GM12878 (cell line): Measurements from ENCODE around the gene ZMYND10. TPM values are rescaled to one million over a fixed set of nuclear protein-coding genes. Genes with fewer than 3 reads are reported as not detected.

Experiments
- ATAC-seq: fragments of 200-7000 bp; cut with Tn5 transposase; 3 replicates; pipeline ENCODE4 v1.9.1; 2020; ENCODE audit warnings: mild to moderate bottlenecking, moderate library complexity
- BruUV-seq: library from RNA; stranded (reverse); fragments of 400-500 nt; replicated peaks from 2 replicates; lab custom pipeline; 2021; lab: Mats Ljungman, UMichigan
- CTCF ChIA-PET: fragments of 300-600 bp; sonication (Branson Sonifier 250); formaldehyde crosslinking; extraction: SDS; loops from one replicate; lab custom pipeline; 2021; ENCODE audit warnings: inconsistent platforms; lab: Yijun Ruan, JAX
- POLR2A ChIA-PET: fragments of 350-600 bp; formaldehyde crosslinking; extraction: SDS; loops from one replicate; lab custom pipeline; 2021; ENCODE audit warnings: inconsistent platforms; lab: Charles Lee
- RAD21 ChIA-PET: fragments of 300-600 bp; sonication (Branson Sonifier 250); formaldehyde crosslinking; loops from one replicate; lab custom pipeline; 2023; ENCODE audit warnings: antibody characterized with exemption; ENCODE audit not compliant: unreplicated experiment; lab: Charles Lee
- SMC1A ChIA-PET: fragments of 300-600 bp; sonication (Branson Sonifier 250); formaldehyde crosslinking; loops from one replicate; lab custom pipeline; 2023; ENCODE audit not compliant: unreplicated experiment, uncharacterized antibody; lab: Charles Lee
- DNase-seq: peaks from one replicate; pipeline ENCODE4 v3.0.0-alpha.2; 2011; ENCODE audit warnings: low read depth, low spot score
- FAIRE-seq: peaks from 3 replicates; lab custom pipeline; 2011; peaks lifted over from hg19 to GRCh38; lab: Jason Lieb, UNC
- H2AFZ ChIP-seq: 2 replicates; pipeline ENCODE4 v1.6.0; 2011; ENCODE audit warnings: low read depth, low read length, control low read depth; ENCODE audit not compliant: control insufficient read depth
- H3K27ac ChIP-seq: 2 replicates; pipeline ENCODE4 v1.5.1; 2011; ENCODE audit warnings: control low read depth; ENCODE audit not compliant: control insufficient read depth, insufficient read depth
- H3K27me3 ChIP-seq, 2 experiments: replicated peaks in 1 of 2; 2 replicates each; pipeline versions ENCODE4 v1.6.0 to v1.6.1; 2011; ENCODE audit warnings: low read length in 1 of 2; ENCODE audit not compliant: control insufficient read depth in 2 of 2, insufficient read depth in 2 of 2
- H3K36me3 ChIP-seq, 2 experiments: 2 replicates each; pipeline ENCODE4 v1.5.1; 2011; ENCODE audit warnings: low read length in 1 of 2; ENCODE audit not compliant: control insufficient read depth in 2 of 2, insufficient read depth in 2 of 2
- H3K4me1 ChIP-seq: 2 replicates; pipeline ENCODE4 v1.6.1; 2011; ENCODE audit warnings: mild to moderate bottlenecking, low read length, moderate library complexity, mixed read lengths; ENCODE audit not compliant: control insufficient read depth, insufficient read depth
- H3K4me2 ChIP-seq: 2 replicates; pipeline ENCODE4 v1.6.0; 2011; ENCODE audit warnings: control low read depth; ENCODE audit not compliant: control insufficient read depth, insufficient read depth
- H3K4me3 ChIP-seq: fragments of 200-600 bp; sonication (generic); 2 replicates; pipeline ENCODE4 v1.5.1; 2016
- H3K79me2 ChIP-seq: 2 replicates; pipeline ENCODE4 v1.6.0; 2011; ENCODE audit warnings: low read length; ENCODE audit not compliant: control insufficient read depth, insufficient read depth
- H3K9ac ChIP-seq: 2 replicates; pipeline ENCODE4 v1.8.0; 2011; ENCODE audit warnings: low read length, control low read depth, mixed read lengths; ENCODE audit not compliant: control insufficient read depth, insufficient read depth
- H3K9me3 ChIP-seq: replicated peaks from 3 replicates; pipeline ENCODE4 v1.5.1; 2011; ENCODE audit warnings: mild to moderate bottlenecking, low read length; ENCODE audit not compliant: control insufficient read depth, insufficient read depth
- H4K20me1 ChIP-seq: 2 replicates; pipeline ENCODE4 v1.6.0; 2011; ENCODE audit not compliant: control insufficient read depth, insufficient read depth
- ELK1 ChIP-seq: IDR thresholded peaks from 2 replicates; pipeline ENCODE4 v1.6.1; 2012; ENCODE audit warnings: low read depth, low read length, improper control_type of control experiment
- ESRRA ChIP-seq: IDR thresholded peaks from 2 replicates; pipeline ENCODE4 v1.6.1; 2012; ENCODE audit warnings: mild to moderate bottlenecking, low read length, improper control_type of control experiment
- NFIC ChIP-seq: IDR thresholded peaks from 2 replicates; pipeline ENCODE4 v1.6.1; 2012; ENCODE audit warnings: low read depth, mild to moderate bottlenecking, inconsistent platforms, low read length, moderate library complexity
- PBX3 ChIP-seq: IDR thresholded peaks from 2 replicates; pipeline ENCODE4 v1.6.1; 2011; ENCODE audit warnings: mild to moderate bottlenecking, low read depth, low read length, moderate library complexity; ENCODE audit not compliant: insufficient replicate concordance
- SREBF2 ChIP-seq: IDR thresholded peaks from 2 replicates; pipeline ENCODE4 v1.6.1; 2012; ENCODE audit warnings: mild to moderate bottlenecking, low read length
- whole genome bisulfite sequencing: methylation state at CpG from one replicate; pipeline ENCODE4 v1.1.6; 2016; ENCODE audit warnings: low lambda C conversion rate; ENCODE audit not compliant: insufficient replicate concordance, insufficient coverage; ENCODE audit errors: missing lambda C conversion rate; 5-methylcytosine and 5-hydroxymethylcytosine counted together
- in situ Hi-C: fragments of 300-500 bp; cut with MboI; formaldehyde crosslinking; loops from 9 replicates; pipeline ENCODE4 v1.14.3; 2018; ENCODE audit warnings: mixed read lengths
- intact Hi-C: fragments of 100-400 bp; cut with micrococcal nuclease; formaldehyde crosslinking; loops from one replicate; pipeline ENCODE4 v1.14.2; 2022; ENCODE audit not compliant: unreplicated experiment
- polyA plus RNA-seq, 11 experiments: library from polyadenylated mRNA; depleted of rRNA in 4 of 11; unstranded in 6 of 11; stranded (reverse) in 5 of 11; fragments of >200 nt; fragmentation: Nextera tagmentation in 4 of 11; fragmentation: Illumina TruSeq in 1 of 11; extraction: Ambion mirVana in 4 of 11; extraction: Trizol in 1 of 11; gene quantifications; 1 replicate in 1 of 11; 2 replicates in 10 of 11; pipeline versions ENCODE4 v1.2.1 to v1.2.3, GENCODE V29; 2011 to 2016; ENCODE audit warnings: inconsistent platforms in 2 of 11, missing spikeins in 2 of 11, low read depth in 1 of 11
- total RNA-seq, 4 experiments: library from RNA; depleted of rRNA in 3 of 4; stranded (reverse); fragments of >200 nt in 3 of 4; fragmentation: Illumina TruSeq in 1 of 4; extraction: Trizol in 1 of 4; gene quantifications; 2 replicates each; pipeline versions ENCODE4 v1.2.1 to v1.2.3, GENCODE V29; 2013 to 2021
- TF ChIP-seq, protein P1 (sequence below): fragments of 450-650 bp; formaldehyde crosslinking; IDR thresholded peaks from 2 replicates; pipeline ENCODE4 v1.5.0; 2022; ENCODE audit warnings: mild to moderate bottlenecking, missing genetic modification characterization
- TF ChIP-seq, protein P2 (sequence below): fragments of 450-650 bp; IDR thresholded peaks from 2 replicates; pipeline ENCODE4 v1.6.1; 2016; ENCODE audit warnings: mild to moderate bottlenecking
- TF ChIP-seq, protein P3 (sequence below): IDR thresholded peaks from 2 replicates; pipeline ENCODE4 v1.6.1; 2011; ENCODE audit warnings: low read depth, low read length, improper control_type of control experiment, borderline replicate concordance

The ZMYND10 gene
- total and polyA plus RNA-seq, 10 of the 15 experiments (the other 5 are each of a cell fraction or from before 2014, with no cell fraction given), result 0.11 to 1.0 (median 0.37) TPM

DNA sequence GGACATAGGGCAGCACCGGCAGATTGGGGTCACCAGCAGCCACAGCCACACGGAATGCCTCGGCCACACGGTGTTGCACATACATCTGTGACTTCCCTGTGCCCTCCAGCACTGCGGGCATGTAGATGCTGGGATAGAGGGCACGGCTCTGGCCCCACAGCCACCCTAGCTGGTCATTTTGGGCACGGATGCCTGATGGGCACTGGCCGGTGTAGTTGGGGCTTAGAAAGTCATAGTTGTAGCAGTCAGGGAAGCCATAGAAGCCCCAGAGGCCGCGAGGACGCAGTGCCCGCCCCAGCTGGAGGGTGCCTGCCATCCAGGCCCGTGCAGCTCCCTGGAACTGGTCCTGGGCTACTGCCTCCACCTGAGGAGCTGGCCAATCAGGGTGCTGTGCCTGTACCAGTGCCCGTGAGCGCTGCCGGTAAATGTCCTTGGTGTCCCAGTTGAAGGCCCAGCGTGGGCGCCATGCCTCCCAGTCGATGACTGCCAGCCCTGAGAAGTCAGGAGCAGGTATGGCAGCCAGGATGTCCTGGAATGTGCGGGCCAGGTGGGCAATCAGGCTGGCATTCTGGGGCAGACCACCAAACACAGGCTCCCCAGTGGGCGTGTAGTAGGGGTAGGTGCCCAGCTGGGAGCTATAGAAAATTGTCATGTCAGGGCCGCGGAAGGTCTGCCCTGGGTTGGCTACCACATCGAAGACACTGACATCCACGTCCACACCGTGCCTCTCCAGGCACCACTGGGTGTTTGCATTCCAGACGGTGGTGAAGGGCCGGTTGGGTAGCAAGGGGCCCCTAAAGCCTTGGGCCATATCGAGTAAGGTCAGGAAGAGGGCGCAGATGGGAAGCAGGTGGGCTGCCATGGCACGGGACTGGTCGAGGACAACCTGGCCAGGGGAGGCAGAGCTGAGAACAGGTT, 43.2 kb downstream of the ZMYND10 start:
- Histone ChIP-seq H3K27me3 (no peaks in the 10 kb centered on the region), H3K27ac (no peak overlapping the region), H3K9me3 (no peaks in the 10 kb centered on the region), H3K4me2 (no peak overlapping the region), H3K36me3 (no peaks in the 10 kb centered on the region), H2AFZ (no peak overlapping the region), H4K20me1 (no peaks in the 10 kb centered on the region), H3K9ac (no peak overlapping the region), H3K79me2 (peaks cover 2% of the 10 kb centered on the region; the same call in 1 of the 2 replicates), H3K4me1 (peaks cover 4% of the 10 kb centered on the region), H3K4me3 (no peak overlapping the region)
- BruUV-seq, result no TSS peak
- SMC1A ChIA-PET, result no interaction called here
- TF ChIP-seq ESRRA, result no peak
- no peak for TF ChIP-seq SREBF2
- TF ChIP-seq NFIC, result no peak
- no peak for TF ChIP-seq ELK1
- TF ChIP-seq, protein P1, sequence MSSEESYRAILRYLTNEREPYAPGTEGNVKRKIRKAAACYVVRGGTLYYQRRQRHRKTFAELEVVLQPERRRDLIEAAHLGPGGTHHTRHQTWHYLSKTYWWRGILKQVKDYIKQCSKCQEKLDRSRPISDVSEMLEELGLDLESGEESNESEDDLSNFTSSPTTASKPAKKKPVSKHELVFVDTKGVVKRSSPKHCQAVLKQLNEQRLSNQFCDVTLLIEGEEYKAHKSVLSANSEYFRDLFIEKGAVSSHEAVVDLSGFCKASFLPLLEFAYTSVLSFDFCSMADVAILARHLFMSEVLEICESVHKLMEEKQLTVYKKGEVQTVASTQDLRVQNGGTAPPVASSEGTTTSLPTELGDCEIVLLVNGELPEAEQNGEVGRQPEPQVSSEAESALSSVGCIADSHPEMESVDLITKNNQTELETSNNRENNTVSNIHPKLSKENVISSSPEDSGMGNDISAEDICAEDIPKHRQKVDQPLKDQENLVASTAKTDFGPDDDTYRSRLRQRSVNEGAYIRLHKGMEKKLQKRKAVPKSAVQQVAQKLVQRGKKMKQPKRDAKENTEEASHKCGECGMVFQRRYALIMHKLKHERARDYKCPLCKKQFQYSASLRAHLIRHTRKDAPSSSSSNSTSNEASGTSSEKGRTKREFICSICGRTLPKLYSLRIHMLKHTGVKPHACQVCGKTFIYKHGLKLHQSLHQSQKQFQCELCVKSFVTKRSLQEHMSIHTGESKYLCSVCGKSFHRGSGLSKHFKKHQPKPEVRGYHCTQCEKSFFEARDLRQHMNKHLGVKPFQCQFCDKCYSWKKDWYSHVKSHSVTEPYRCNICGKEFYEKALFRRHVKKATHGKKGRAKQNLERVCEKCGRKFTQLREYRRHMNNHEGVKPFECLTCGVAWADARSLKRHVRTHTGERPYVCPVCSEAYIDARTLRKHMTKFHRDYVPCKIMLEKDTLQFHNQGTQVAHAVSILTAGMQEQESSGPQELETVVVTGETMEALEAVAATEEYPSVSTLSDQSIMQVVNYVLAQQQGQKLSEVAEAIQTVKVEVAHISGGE (CRISPR knock-in tag), result no peak
- TF ChIP-seq, protein P2, sequence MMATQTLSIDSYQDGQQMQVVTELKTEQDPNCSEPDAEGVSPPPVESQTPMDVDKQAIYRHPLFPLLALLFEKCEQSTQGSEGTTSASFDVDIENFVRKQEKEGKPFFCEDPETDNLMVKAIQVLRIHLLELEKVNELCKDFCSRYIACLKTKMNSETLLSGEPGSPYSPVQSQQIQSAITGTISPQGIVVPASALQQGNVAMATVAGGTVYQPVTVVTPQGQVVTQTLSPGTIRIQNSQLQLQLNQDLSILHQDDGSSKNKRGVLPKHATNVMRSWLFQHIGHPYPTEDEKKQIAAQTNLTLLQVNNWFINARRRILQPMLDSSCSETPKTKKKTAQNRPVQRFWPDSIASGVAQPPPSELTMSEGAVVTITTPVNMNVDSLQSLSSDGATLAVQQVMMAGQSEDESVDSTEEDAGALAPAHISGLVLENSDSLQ, result no peak
- TF ChIP-seq, protein P3, sequence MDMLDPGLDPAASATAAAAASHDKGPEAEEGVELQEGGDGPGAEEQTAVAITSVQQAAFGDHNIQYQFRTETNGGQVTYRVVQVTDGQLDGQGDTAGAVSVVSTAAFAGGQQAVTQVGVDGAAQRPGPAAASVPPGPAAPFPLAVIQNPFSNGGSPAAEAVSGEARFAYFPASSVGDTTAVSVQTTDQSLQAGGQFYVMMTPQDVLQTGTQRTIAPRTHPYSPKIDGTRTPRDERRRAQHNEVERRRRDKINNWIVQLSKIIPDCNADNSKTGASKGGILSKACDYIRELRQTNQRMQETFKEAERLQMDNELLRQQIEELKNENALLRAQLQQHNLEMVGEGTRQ, result no peak
- TF ChIP-seq PBX3, result no peak
- ATAC-seq (no peak), FAIRE-seq (no peak), DNase-seq (no peak)
- in situ Hi-C loops, result no loop called here
- RAD21 ChIA-PET, result no interaction called here
- intact Hi-C loops, result no loop called here
- POLR2A ChIA-PET, result interaction anchor here (0.7 kb wide), 1 partner anchor 14 kb away, joined by 6 read pairs; no protein-coding TSS in a partner anchor
- CTCF ChIA-PET, result interaction anchor here (3.5 kb wide), 1 partner anchor 22 kb away, joined by 13 read pairs; no protein-coding TSS in a partner anchor
- 79% methylated on average over 32 of the region's 32 CpGs for WGBS
